SU-DHL-6 (cell line): Measurements from ENCODE around the gene TMEM39A.

Source experiments
- H2AFZ ChIP-seq: fragments of 200-600 bp; sonication (generic); 2 replicates; pipeline ENCODE4 v1.6.1; 2014; ENCODE audit warnings: low read depth, mild to moderate bottlenecking, moderate library complexity, mixed read lengths, antibody characterized with exemption, low read length; ENCODE audit not compliant: severe bottlenecking
- H3F3A ChIP-seq: fragments of 200-600 bp; shearing (Covaris generic); 2 replicates; pipeline ENCODE4 v1.6.0; 2016; ENCODE audit warnings: antibody characterized with exemption, mild to moderate bottlenecking; ENCODE audit not compliant: insufficient read depth
- H3K27ac ChIP-seq: fragments of 200-600 bp; sonication (generic); 2 replicates; pipeline ENCODE4 v1.5.1; 2016; ENCODE audit warnings: low read depth, mild to moderate bottlenecking, low read length, moderate library complexity, mixed read lengths
- H3K27me3 ChIP-seq: fragments of 200-600 bp; sonication (generic), shearing (Covaris generic); 2 replicates; pipeline ENCODE4 v1.6.0; 2014; ENCODE audit warnings: mild to moderate bottlenecking, low read length
- H3K36me3 ChIP-seq: fragments of 200-600 bp; sonication (generic); 2 replicates; pipeline ENCODE4 v1.6.1; 2014; ENCODE audit warnings: mild to moderate bottlenecking, low read length, mixed read lengths
- H3K4me2 ChIP-seq: fragments of 300-600, 200-600 bp; shearing (Covaris generic), sonication (generic); 2 replicates; pipeline ENCODE4 v1.6.0; 2014; ENCODE audit warnings: low read length, low read depth, mild to moderate bottlenecking; ENCODE audit not compliant: poor library complexity, severe bottlenecking
- H3K4me3 ChIP-seq: fragments of 200-600 bp; sonication (generic); 2 replicates; pipeline ENCODE4 v1.5.1; 2014; ENCODE audit warnings: antibody characterized with exemption, low read length, mild to moderate bottlenecking, mixed read lengths; ENCODE audit not compliant: insufficient read depth, poor library complexity, severe bottlenecking
- H3K79me2 ChIP-seq: fragments of 200-600 bp; sonication (generic); 2 replicates; pipeline ENCODE4 v1.6.1; 2014; ENCODE audit warnings: mild to moderate bottlenecking, low read length, moderate library complexity; ENCODE audit not compliant: insufficient read depth
- H3K9ac ChIP-seq: fragments of 200-600 bp; sonication (generic); 2 replicates; pipeline ENCODE4 v1.7.0; 2014; ENCODE audit warnings: mild to moderate bottlenecking, low read length
- H3K9me2 ChIP-seq: fragments of 200-600 bp; sonication (generic); replicated peaks from 2 replicates; pipeline ENCODE4 v1.6.1; 2014; ENCODE audit warnings: low read length; ENCODE audit not compliant: insufficient read depth
- H3K9me3 ChIP-seq: fragments of 200-600 bp; sonication (generic); 2 replicates; pipeline ENCODE4 v1.6.1; 2014; ENCODE audit warnings: low read length, mixed read lengths; ENCODE audit not compliant: insufficient read depth
- H4K20me1 ChIP-seq: fragments of 200-600 bp; sonication (generic); 2 replicates; pipeline ENCODE4 v1.6.1; 2014; ENCODE audit warnings: low read depth, mild to moderate bottlenecking, antibody characterized with exemption, low read length, moderate library complexity, mixed read lengths
- CTCF ChIP-seq: fragments of 200-600 bp; sonication (generic); IDR thresholded peaks from one replicate; pipeline ENCODE4 v1.5.1; 2017; ENCODE audit warnings: antibody characterized with exemption, mild to moderate bottlenecking, low read length, moderate library complexity; ENCODE audit not compliant: insufficient read depth, poor library complexity, severe bottlenecking
- EZH2phosphoT487 ChIP-seq: fragments of 200-600 bp; sonication (generic), shearing (Covaris generic); conservative IDR thresholded peaks from 2 replicates; pipeline ENCODE4 v1.6.1; 2018; ENCODE audit warnings: mild to moderate bottlenecking, antibody characterized with exemption, low read length, moderate library complexity, mixed read lengths

The TMEM39A gene

GRCh38 chr3:119428538-119428937, 34.9 kb downstream of the TMEM39A start:
- Histone ChIP-seq H3K4me2 (no peak overlapping the region), H2AFZ (no peak overlapping the region), H4K20me1 (no peaks in the 10 kb centered on the region), H3K79me2 (no peaks in the 10 kb centered on the region), H3K36me3 (peaks cover 53% of the 10 kb centered on the region), H3K27me3 (no peaks in the 10 kb centered on the region), H3K4me3 (no peak overlapping the region), H3K9ac (no peak overlapping the region), H3K9me2 (no peaks in the 10 kb centered on the region), H3K27ac (no peak overlapping the region), H3F3A (no peaks in the 10 kb centered on the region), H3K9me3 (peaks cover 25% of the 10 kb centered on the region; the same call in 1 of the 2 replicates)
- TF ChIP-seq EZH2phosphoT487 = no peak
- TF ChIP-seq CTCF = no peak

- H3F3A ChIP-seq = no peaks in the 10 kb centered on the region
- no peak overlapping the region for H3K4me3 ChIP-seq
- H3K27me3 ChIP-seq = no peaks in the 10 kb centered on the region
- H3K9ac ChIP-seq = no peak overlapping the region
- no peak overlapping the region for H3K4me2 ChIP-seq
- no peaks in the 10 kb centered on the region for H3K79me2 ChIP-seq
- H3K9me3 ChIP-seq = peaks cover 25% of the 10 kb centered on the region; the same call in 1 of the 2 replicates
- H3K36me3 ChIP-seq = peaks cover 48% of the 10 kb centered on the region
- H3K27ac ChIP-seq = no peak overlapping the region
- H4K20me1 ChIP-seq = no peaks in the 10 kb centered on the region
- no peaks in the 10 kb centered on the region for H3K9me2 ChIP-seq
- H2AFZ ChIP-seq = no peak overlapping the region
- TF ChIP-seq EZH2phosphoT487 (no peak), CTCF (no peak)
Observed at GRCh38 chr3:119427669-119428068, 35.7 kb downstream of the TMEM39A start.

GRCh38 chr3:119420196-119420595, 43.2 kb downstream of the TMEM39A start:
- Histone ChIP-seq H3K9ac (no peak overlapping the region), H3F3A (no peaks in the 10 kb centered on the region), H3K9me2 (no peaks in the 10 kb centered on the region), H3K36me3 (no peaks in the 10 kb centered on the region), H3K4me2 (no peak overlapping the region), H3K79me2 (no peaks in the 10 kb centered on the region), H2AFZ (no peak overlapping the region), H4K20me1 (no peaks in the 10 kb centered on the region), H3K27me3 (no peaks in the 10 kb centered on the region), H3K9me3 (no peaks in the 10 kb centered on the region), H3K4me3 (no peak overlapping the region), H3K27ac (no peak overlapping the region)
- TF ChIP-seq EZH2phosphoT487 = no peak
- TF ChIP-seq CTCF = no peak

GRCh38 chr3:119418641-119419040, 44.8 kb downstream of the TMEM39A start:
- H4K20me1 ChIP-seq = no peaks in the 10 kb centered on the region
- no peak overlapping the region for H3K4me3 ChIP-seq
- no peak for TF ChIP-seq EZH2phosphoT487
- H3K4me2 ChIP-seq = no peak overlapping the region
- H2AFZ ChIP-seq = no peak overlapping the region
- no peaks in the 10 kb centered on the region for H3K79me2 ChIP-seq
- H3K9me2 ChIP-seq = no peaks in the 10 kb centered on the region
- H3K9me3 ChIP-seq = no peaks in the 10 kb centered on the region
- H3K27me3 ChIP-seq = no peaks in the 10 kb centered on the region
- H3F3A ChIP-seq = no peaks in the 10 kb centered on the region
- no peak overlapping the region for H3K27ac ChIP-seq
- H3K9ac ChIP-seq = no peak overlapping the region
- no peaks in the 10 kb centered on the region for H3K36me3 ChIP-seq
